ENCODE measurements around the gene SPOP. TPM values are rescaled to one million over a fixed set of nuclear protein-coding genes. Genes with fewer than 3 reads are reported as not detected.
"Not testable (repeated sequence)": the region's sequence is repeated elsewhere in the genome, so short reads cannot be mapped to it uniquely, and the experiment has no call there.

SPOP gene
- total and polyA plus RNA-seq, 12 donors, result 39.8 to 79.9 (median 65.8) TPM

DNA sequence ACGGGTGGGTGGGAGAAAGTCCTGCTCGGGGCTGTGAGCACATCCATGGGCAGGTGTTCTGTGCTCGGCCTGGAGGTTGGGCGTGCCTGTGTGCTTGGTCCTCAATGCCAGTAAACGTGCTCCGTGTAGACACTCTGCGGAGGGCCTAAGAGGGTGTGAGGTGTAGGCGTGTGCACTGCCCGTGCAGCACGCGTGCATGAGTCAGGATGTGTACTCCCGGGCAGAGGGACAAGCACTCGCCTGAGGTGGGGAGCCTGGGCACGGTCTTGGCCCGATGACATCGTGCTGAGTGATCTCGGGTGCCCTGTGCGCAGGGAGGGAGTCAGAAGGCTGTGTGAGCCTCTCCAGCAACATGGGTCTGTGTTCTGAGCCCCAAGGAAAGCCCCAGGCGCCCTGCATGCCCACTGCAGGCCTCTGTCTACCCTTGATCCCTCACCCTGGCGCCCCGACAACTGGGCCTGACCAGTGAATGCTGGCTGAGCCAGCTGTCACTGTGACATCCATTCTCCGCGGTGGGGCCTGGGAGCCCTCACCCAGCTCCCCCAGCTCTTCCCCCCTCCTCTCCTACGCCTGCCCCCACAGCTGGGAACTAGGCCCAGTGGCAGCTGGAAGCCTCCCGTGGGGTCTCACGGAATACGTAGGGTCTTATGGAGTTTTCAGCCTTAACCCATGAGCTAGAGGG, 125.7 kb downstream of the SPOP start:
- DNase-seq (no peak), ATAC-seq (no peak)
- no peak overlapping the region for H3K27ac ChIP-seq
- no peak overlapping the region for H3K4me3 ChIP-seq
- TF ChIP-seq, protein P1, sequence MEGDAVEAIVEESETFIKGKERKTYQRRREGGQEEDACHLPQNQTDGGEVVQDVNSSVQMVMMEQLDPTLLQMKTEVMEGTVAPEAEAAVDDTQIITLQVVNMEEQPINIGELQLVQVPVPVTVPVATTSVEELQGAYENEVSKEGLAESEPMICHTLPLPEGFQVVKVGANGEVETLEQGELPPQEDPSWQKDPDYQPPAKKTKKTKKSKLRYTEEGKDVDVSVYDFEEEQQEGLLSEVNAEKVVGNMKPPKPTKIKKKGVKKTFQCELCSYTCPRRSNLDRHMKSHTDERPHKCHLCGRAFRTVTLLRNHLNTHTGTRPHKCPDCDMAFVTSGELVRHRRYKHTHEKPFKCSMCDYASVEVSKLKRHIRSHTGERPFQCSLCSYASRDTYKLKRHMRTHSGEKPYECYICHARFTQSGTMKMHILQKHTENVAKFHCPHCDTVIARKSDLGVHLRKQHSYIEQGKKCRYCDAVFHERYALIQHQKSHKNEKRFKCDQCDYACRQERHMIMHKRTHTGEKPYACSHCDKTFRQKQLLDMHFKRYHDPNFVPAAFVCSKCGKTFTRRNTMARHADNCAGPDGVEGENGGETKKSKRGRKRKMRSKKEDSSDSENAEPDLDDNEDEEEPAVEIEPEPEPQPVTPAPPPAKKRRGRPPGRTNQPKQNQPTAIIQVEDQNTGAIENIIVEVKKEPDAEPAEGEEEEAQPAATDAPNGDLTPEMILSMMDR (IDR thresholded peaks at IDR 0.05), result no peak
- H3K36me3 ChIP-seq, result no peaks in the 10 kb centered on the region
- intact Hi-C loops (cut with DNase I), result loop anchor here in 7 of 10 donors (5.0 to 10.0 kb wide), 4 partner anchors 115 to 237 kb away; no protein-coding TSS in a partner anchor
- H3K4me1 ChIP-seq, result peaks cover 0 to 20% (median 3%) of the 10 kb centered on the region in 9 donors
- no peaks in the 10 kb centered on the region for H3K9me3 ChIP-seq
- H3K27me3 ChIP-seq, result peaks cover 0 to 8% (median 0%) of the 10 kb centered on the region in 7 donors
- WGBS, 2 donors, result 85 to 88% methylated on average over 27 of the region's 27 CpGs

DNA sequence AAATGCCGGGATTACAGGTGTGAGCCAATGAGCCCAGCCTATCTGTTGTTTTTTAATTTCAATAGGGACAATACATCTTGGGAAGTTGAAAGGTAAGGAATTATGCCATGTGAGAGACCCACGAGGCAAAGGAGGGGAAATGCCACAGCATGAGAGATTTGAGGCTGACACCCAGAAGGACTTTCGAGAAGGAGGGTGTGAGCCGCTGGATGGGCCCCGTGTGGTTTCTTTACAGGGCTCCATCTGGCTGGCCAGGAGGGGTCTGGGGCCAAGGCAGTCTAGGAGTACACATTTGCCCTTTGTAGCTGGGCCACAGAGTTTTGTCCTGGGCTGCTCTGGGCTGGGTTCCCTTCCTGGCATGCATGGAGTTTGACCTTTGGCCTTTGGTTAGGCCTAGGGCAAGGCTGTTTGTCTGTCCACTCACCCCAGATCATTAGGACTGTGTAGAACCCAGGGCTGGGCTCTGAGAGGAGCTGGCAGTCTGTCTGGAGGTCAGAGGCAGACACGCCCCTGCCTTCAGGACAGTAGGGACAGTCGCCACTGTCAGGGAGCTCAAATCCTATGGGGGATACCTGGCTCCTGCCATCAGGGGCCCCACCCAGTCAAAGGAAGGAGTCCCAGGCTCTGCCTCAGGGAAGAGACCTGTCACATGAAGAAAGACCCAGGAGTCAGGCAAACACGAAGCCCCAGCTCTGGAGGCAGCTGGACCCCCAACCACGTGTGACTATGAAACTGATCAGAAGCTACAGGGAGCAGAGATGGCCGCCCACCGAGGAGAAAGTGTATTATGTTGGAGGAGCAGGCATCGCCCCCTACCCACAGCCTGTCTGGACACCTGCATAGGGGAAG, 126.5 kb downstream of the SPOP start:
- Histone ChIP-seq H3K27ac (no peak overlapping the region), H3K4me3 (no peak overlapping the region), H3K27me3 (peaks cover 0 to 15% (median 0%) of the 10 kb centered on the region in 7 donors), H3K9me3 (no peaks in the 10 kb centered on the region), H3K4me1 (peaks cover 0 to 27% (median 3%) of the 10 kb centered on the region in 9 donors), H3K36me3 (no peaks in the 10 kb centered on the region)
- 89% methylated on average over 12 of the region's 12 CpGs for WGBS, 2 donors
- DNase-seq (no peak), ATAC-seq (no peak)
- intact Hi-C loops (cut with DNase I), result loop anchor here in 7 of 10 donors (5.0 to 10.0 kb wide), 4 partner anchors 114 to 237 kb away; no protein-coding TSS in a partner anchor
- TF ChIP-seq, protein P1 (IDR thresholded peaks at IDR 0.05), result no peak

DNA sequence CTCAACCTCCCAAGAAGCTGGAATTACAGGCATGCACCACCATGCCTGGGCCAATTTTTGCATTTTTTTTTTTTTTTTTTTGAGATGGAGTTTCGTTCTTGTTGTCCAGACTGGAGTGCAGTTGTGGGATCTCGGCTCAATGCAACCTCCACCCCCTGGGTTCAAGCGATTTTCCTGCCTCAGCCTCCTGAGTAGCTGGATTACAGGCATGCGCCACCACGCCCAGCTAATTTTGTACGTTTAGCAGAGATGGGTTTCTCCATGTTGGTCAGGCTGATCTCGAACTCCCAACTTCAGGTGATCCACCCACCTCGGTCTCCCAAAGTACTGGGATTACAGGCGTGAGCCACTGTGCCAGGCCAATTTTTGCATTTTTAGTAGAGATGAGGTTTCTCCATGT, 127.1 kb downstream of the SPOP start:
- H3K4me1 ChIP-seq, result peaks cover 0 to 23% (median 0%) of the 10 kb centered on the region in 9 donors
- DNase-seq, H3K27ac ChIP-seq, ATAC-seq, H3K9me3 ChIP-seq, H3K36me3 ChIP-seq, H3K4me3 ChIP-seq: not testable (repeated sequence)
- intact Hi-C loops (cut with DNase I), result loop anchor here in 7 of 10 donors (5.0 to 10.0 kb wide), 4 partner anchors 113 to 236 kb away; no protein-coding TSS in a partner anchor
- peaks cover 0 to 15% (median 0%) of the 10 kb centered on the region in 7 donors for H3K27me3 ChIP-seq
- 95 to 96% methylated on average over 9 of the region's 9 CpGs for WGBS, 2 donors

DNA sequence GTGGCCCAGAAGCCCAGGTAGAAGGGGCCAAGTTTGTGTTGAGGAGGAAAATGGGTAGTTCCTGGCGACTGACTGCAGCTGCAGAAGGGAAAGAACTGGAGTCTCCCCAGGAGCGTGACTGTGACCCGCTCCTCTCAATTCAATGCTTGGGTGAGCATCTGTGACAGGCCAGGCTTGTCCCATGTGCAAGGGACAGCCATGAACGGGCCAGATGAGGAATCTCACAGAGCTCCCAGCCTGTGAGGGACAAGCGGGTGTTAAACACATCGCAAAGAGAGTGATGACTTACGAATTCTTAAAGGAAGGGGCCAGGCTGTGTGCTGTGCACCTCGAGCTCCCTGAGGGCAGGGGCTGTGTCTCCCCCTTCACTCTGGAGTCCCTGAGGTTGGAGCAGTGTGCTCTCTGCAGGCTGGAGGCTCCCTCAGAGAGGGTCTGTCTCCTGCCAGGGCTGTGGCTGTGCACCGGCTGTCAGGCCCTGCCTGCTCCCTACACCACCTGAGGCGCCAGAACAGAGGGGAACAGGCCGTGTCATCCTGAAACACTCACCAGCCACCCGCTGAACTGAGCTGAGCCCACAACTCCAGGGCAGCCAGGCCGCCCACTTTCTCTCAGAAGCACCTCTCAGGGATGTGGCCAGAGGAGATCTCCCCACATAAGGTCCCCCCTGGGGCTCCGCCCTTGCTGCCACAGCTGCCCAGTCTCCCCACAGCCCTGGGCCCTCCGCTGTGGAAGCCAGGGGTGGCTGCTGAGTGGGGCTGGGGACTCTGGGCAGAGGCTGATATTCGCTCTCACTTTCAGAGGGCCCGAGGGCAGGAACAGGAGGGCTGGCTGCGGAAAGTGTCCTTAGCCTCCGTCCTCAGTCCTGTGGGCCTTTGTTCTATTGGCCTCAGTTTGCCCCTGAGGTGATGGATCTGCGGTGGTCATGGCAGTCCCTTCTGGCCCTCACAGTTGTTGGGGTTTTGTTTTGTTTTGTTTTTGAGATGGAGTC, 127.9 kb downstream of the SPOP start:
- TF ChIP-seq, protein P1 (IDR thresholded peaks at IDR 0.05), result no peak
- WGBS, 2 donors, result 90 to 91% methylated on average over 20 of the region's 20 CpGs
- peaks cover 0 to 23% (median 0%) of the 10 kb centered on the region in 9 donors for H3K4me1 ChIP-seq
- H3K9me3 ChIP-seq, result no peaks in the 10 kb centered on the region
- peaks cover 0 to 18% (median 0%) of the 10 kb centered on the region in 7 donors for H3K27me3 ChIP-seq
- H3K36me3 ChIP-seq, result no peaks in the 10 kb centered on the region
- DNase-seq, result no peak
- H3K27ac ChIP-seq, result no peak overlapping the region
- no peak overlapping the region for H3K4me3 ChIP-seq
- intact Hi-C loops (cut with DNase I), result loop anchor here (2.0 to 10.0 kb wide), 8 partner anchors 53 to 235 kb away; partner anchors contain the start of gene NGFR (in 2 of the 10)
- ATAC-seq, result no peak
